ENCODE results near the gene MCL1.

Gene MCL1

DNA sequence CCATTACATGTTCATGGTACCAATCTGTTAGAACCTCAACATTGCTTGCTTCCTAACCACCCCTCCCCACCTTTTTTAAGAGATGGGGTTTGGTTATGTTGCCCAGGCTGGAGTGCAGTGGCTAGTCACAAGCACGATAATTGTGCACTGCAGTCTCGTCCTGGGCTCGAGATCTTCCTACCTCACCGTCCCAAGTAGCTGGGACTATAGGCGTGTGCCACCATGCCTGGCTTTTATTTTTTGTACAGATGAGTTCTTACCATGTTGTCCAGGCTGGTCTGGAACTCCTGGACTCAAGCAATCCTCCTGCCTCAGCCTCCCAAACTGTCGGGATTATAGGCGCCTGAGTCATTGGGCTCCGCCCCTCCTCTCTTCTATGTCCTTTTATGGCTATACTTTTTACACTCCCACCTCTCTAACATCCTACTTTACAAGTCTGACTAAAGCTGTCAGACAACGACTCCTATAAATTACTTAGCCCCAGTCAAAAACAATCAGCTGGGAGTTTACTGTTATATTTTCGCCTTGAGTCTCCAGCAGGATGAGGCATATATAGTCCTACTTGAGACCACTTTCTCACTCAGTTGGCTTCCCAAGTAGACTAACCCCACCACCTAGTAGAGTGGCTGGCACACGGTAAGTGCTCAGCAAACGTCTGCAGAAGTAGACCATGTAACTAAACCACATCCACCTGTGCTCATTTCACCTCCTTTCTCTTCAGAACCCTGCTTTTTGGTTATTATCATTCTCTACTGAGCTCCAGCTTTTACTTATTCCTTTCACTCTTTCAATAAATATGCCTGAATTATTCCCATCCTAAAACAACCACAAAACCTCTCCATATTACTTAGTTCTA lies 36.2 kb upstream of the MCL1 start:
- CTCF ChIA-PET: interaction anchor here (0.6 to 0.9 kb wide), 3 partner anchors 45 to 56 kb away, joined by 3 to 4 read pairs (median 3); no protein-coding TSS in a partner anchor
- POLR2A ChIA-PET: interaction anchor here (1.5 to 2.3 kb wide), 3 partner anchors 9 to 36 kb away, joined by 4 to 11 read pairs (median 6); partner anchors contain the start of genes ENSA and MCL1
- no peak for TF ChIP-seq ZNF157 (tag by site-specific recombination; IDR thresholded peaks at IDR 0.05)
- TF ChIP-seq ZNF48 (tag by site-specific recombination; IDR thresholded peaks at IDR 0.05): no peak
- TF ChIP-seq ZNF600 (tag by site-specific recombination; IDR thresholded peaks at IDR 0.05): peak; percentile 15; the same call in 1 of the 2 replicates
- TF ChIP-seq ZNF549 (tag by site-specific recombination; IDR thresholded peaks at IDR 0.05): no peak
- TF ChIP-seq, protein P1, sequence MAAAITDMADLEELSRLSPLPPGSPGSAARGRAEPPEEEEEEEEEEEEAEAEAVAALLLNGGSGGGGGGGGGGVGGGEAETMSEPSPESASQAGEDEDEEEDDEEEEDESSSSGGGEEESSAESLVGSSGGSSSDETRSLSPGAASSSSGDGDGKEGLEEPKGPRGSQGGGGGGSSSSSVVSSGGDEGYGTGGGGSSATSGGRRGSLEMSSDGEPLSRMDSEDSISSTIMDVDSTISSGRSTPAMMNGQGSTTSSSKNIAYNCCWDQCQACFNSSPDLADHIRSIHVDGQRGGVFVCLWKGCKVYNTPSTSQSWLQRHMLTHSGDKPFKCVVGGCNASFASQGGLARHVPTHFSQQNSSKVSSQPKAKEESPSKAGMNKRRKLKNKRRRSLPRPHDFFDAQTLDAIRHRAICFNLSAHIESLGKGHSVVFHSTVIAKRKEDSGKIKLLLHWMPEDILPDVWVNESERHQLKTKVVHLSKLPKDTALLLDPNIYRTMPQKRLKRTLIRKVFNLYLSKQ (tag by site-specific recombination; IDR thresholded peaks at IDR 0.05; ENCODE audit: borderline replicate concordance): no peak
- TF ChIP-seq ZNF747 (tag by site-specific recombination; IDR thresholded peaks at IDR 0.05): no peak
- no peak for TF ChIP-seq ZNF624 (tag by site-specific recombination; IDR thresholded peaks at IDR 0.05)
- TF ChIP-seq ZNF76 (tag by site-specific recombination; IDR thresholded peaks at IDR 0.05; ENCODE audit: borderline replicate concordance, low read depth): no peak
- TF ChIP-seq ZNF132 (tag by site-specific recombination; IDR thresholded peaks at IDR 0.05; ENCODE audit: borderline replicate concordance): no peak
- TF ChIP-seq, protein P2, sequence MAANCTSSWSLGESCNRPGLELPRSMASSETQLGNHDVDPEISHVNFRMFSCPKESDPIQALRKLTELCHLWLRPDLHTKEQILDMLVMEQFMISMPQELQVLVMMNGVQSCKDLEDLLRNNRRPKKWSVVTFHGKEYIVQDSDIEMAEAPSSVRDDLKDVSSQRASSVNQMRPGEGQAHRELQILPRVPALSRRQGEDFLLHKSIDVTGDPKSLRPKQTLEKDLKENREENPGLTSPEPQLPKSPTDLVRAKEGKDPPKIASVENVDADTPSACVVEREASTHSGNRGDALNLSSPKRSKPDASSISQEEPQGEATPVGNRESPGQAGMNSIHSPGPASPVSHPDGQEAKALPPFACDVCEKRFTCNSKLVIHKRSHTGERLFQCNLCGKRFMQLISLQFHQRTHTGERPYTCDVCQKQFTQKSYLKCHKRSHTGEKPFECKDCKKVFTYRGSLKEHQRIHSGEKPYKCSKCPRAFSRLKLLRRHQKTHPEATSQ (tag by site-specific recombination; IDR thresholded peaks at IDR 0.05): no peak
- TF ChIP-seq ZEB2 (tag by site-specific recombination; IDR thresholded peaks at IDR 0.05): no peak
- TF ChIP-seq, protein P3, sequence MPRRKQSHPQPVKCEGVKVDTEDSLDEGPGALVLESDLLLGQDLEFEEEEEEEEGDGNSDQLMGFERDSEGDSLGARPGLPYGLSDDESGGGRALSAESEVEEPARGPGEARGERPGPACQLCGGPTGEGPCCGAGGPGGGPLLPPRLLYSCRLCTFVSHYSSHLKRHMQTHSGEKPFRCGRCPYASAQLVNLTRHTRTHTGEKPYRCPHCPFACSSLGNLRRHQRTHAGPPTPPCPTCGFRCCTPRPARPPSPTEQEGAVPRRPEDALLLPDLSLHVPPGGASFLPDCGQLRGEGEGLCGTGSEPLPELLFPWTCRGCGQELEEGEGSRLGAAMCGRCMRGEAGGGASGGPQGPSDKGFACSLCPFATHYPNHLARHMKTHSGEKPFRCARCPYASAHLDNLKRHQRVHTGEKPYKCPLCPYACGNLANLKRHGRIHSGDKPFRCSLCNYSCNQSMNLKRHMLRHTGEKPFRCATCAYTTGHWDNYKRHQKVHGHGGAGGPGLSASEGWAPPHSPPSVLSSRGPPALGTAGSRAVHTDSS (tag by site-specific recombination; IDR thresholded peaks at IDR 0.05): no peak
- TF ChIP-seq ZNF433 (tag by site-specific recombination; IDR thresholded peaks at IDR 0.05; ENCODE audit: low read depth): no peak
- no peak for TF ChIP-seq ZNF214 (tag by site-specific recombination; IDR thresholded peaks at IDR 0.05; ENCODE audit: borderline replicate concordance)
- TF ChIP-seq ZNF529 (tag by site-specific recombination; IDR thresholded peaks at IDR 0.05; ENCODE audit: insufficient replicate concordance): no peak
- TF ChIP-seq ZNF280D (tag by site-specific recombination; IDR thresholded peaks at IDR 0.05): no peak
- TF ChIP-seq EGR2 (tag by site-specific recombination; IDR thresholded peaks at IDR 0.05; ENCODE audit: low read depth): no peak
- TF ChIP-seq YY1 (tag by site-specific recombination; IDR thresholded peaks at IDR 0.05): no peak
- no peak for TF ChIP-seq ZNF354C (tag by site-specific recombination; IDR thresholded peaks at IDR 0.05; ENCODE audit: borderline replicate concordance, low read depth)
- TF ChIP-seq RBAK (tag by site-specific recombination; IDR thresholded peaks at IDR 0.05): no peak
- TF ChIP-seq, protein P4, sequence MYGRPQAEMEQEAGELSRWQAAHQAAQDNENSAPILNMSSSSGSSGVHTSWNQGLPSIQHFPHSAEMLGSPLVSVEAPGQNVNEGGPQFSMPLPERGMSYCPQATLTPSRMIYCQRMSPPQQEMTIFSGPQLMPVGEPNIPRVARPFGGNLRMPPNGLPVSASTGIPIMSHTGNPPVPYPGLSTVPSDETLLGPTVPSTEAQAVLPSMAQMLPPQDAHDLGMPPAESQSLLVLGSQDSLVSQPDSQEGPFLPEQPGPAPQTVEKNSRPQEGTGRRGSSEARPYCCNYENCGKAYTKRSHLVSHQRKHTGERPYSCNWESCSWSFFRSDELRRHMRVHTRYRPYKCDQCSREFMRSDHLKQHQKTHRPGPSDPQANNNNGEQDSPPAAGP (tag by site-specific recombination; IDR thresholded peaks at IDR 0.05): no peak
- TF ChIP-seq ZNF350 (tag by site-specific recombination; IDR thresholded peaks at IDR 0.05): no peak
- TF ChIP-seq SALL2 (tag by site-specific recombination; IDR thresholded peaks at IDR 0.05; ENCODE audit: borderline replicate concordance): no peak
- TF ChIP-seq ZNF266 (tag by site-specific recombination; IDR thresholded peaks at IDR 0.05; ENCODE audit: low read depth): no peak
- no peak for TF ChIP-seq ZNF140 (tag by site-specific recombination; IDR thresholded peaks at IDR 0.05)
- no peak for TF ChIP-seq ZNF654 (tag by site-specific recombination; IDR thresholded peaks at IDR 0.05; ENCODE audit: low read depth)
- TF ChIP-seq ZNF391 (tag by site-specific recombination; IDR thresholded peaks at IDR 0.05; ENCODE audit: borderline replicate concordance, low read depth): no peak
- no peak for TF ChIP-seq ZNF121 (tag by site-specific recombination; IDR thresholded peaks at IDR 0.05)
- TF ChIP-seq KLF1 (tag by site-specific recombination; IDR thresholded peaks at IDR 0.05): 0 out of 2 replicates have a peak, but pooled peaks have one; percentile 3

More for the DNA sequence above, 36.2 kb upstream of the MCL1 start:
- Histone ChIP-seq H3K36me3 (ENCODE audit: control insufficient read depth in 2 of 2, insufficient read depth in 1 of 2, low read length in 2 of 2) (peaks cover 13 to 75% of the 10 kb centered on the region in 2 experiments; a peak in 2 of 3 replicates), H3K4me1 (ENCODE audit: control insufficient read depth, insufficient read depth, low read length) (peaks cover 9% of the 10 kb centered on the region), H3K27ac (ENCODE audit: extremely low read depth, low read depth, low read length) (no peak overlapping the region), H3K4me3 (ENCODE audit: low read depth, low read length) (no peak overlapping the region), H3K9me3 (ENCODE audit: control insufficient read depth, insufficient read depth, low read depth, low read length) (no peaks in the 10 kb centered on the region)

All from HEK293 (cell line).